ENCODE results near the gene HMCN1.

Gene HMCN1

GRCh38 chr1:185973645-185974044 is 239.5 kb downstream of the HMCN1 start:
- DNase-seq: no peak

GRCh38 chr1:185974367-185975170 is 240.4 kb downstream of the HMCN1 start:
- no peak for DNase-seq

GRCh38 chr1:185980891-185981290 is 246.7 kb downstream of the HMCN1 start:
- no peak for DNase-seq

GRCh38 chr1:185984113-185984836 is 250.1 kb downstream of the HMCN1 start:
- no peak for DNase-seq

GRCh38 chr1:185987611-185988321 is 253.6 kb downstream of the HMCN1 start:
- DNase-seq: no peak

GRCh38 chr1:185990565-185990964 is 256.4 kb downstream of the HMCN1 start:
- no peak for DNase-seq

GRCh38 chr1:185991266-185991665 is 257.1 kb downstream of the HMCN1 start:
- no peak for DNase-seq

GRCh38 chr1:185996211-185996610 is 262.0 kb downstream of the HMCN1 start:
- DNase-seq: no peak

- DNase-seq: no peak
Observed at GRCh38 chr1:185998391-185998790, 264.2 kb downstream of the HMCN1 start.

GRCh38 chr1:186002406-186002805 is 268.2 kb downstream of the HMCN1 start:
- no peak for DNase-seq

- no peak for DNase-seq
Observed at GRCh38 chr1:186009039-186009737, 275.0 kb downstream of the HMCN1 start.

GRCh38 chr1:186014370-186015037 is 280.3 kb downstream of the HMCN1 start:
- DNase-seq: no peak

- no peak for DNase-seq
Observed at GRCh38 chr1:186016856-186017255, 282.7 kb downstream of the HMCN1 start.

GRCh38 chr1:186022184-186022583 is 288.0 kb downstream of the HMCN1 start:
- no peak for DNase-seq

- no peak for DNase-seq
Observed at GRCh38 chr1:186026946-186027345, 292.8 kb downstream of the HMCN1 start.

- no peak for DNase-seq
Observed at GRCh38 chr1:186027621-186028020, 293.4 kb downstream of the HMCN1 start.

GRCh38 chr1:186030453-186030852 is 296.3 kb downstream of the HMCN1 start:
- no peak for DNase-seq

- DNase-seq: no peak
Observed at GRCh38 chr1:186033847-186034271, 299.7 kb downstream of the HMCN1 start.

- no peak for DNase-seq
Observed at GRCh38 chr1:186042230-186042629, 308.0 kb downstream of the HMCN1 start.

- DNase-seq: no peak
Observed at GRCh38 chr1:186043296-186043695, 309.1 kb downstream of the HMCN1 start.

- no peak for DNase-seq
Observed at GRCh38 chr1:186044079-186044685, 310.0 kb downstream of the HMCN1 start.
